Activated T-cell treated with anti-CD3 and anti-CD28 coated beads, Interleukin-2, amount 50 U/mL, for 4 hours (primary cell): ENCODE data around the gene TM4SF1. TPM values are rescaled to one million over a fixed set of nuclear protein-coding genes. Genes with fewer than 3 reads are reported as not detected.

Source experiments
- ATAC-seq, 2 donors: fragments of 200-7000 bp; cut with Tn5 transposase; one replicate each; pipeline ENCODE4 v1.10.0; 2021
- DNase-seq: peaks from one replicate; pipeline ENCODE4 v3.0.0-alpha.2; 2020
- H3K27me3 Mint-ChIP-seq: one replicate; pipeline ENCODE4 v1.8.0; 2021; ENCODE audit warnings: low read depth, mixed read lengths
- H3K36me3 Mint-ChIP-seq: one replicate; pipeline ENCODE4 v1.8.0; 2022; ENCODE audit warnings: mixed read lengths; ENCODE audit not compliant: insufficient read depth
- H3K4me1 Mint-ChIP-seq: one replicate; pipeline ENCODE4 v1.8.0; 2021; ENCODE audit warnings: low read depth, mixed read lengths
- H3K4me3 Mint-ChIP-seq: one replicate; pipeline ENCODE4 v1.8.0; 2021; ENCODE audit warnings: mild to moderate bottlenecking, moderate library complexity, mixed read lengths
- H3K9me3 Mint-ChIP-seq: one replicate; pipeline ENCODE4 v1.8.0; 2021; ENCODE audit warnings: mixed read lengths
- total RNA-seq, 3 donors: library from RNA; stranded (reverse); gene quantifications; one replicate each; pipeline ENCODE4 v1.2.1, GENCODE V29; 2021

Gene TM4SF1
- total RNA-seq, 3 donors from 2014 or later: 0.22 to 1.3 (median 0.37) TPM

- Mint-ChIP-seq H3K9me3 (no peaks in the 10 kb centered on the region), H3K4me1 (no peaks in the 10 kb centered on the region), H3K27me3 (peaks cover 10% of the 10 kb centered on the region), H3K4me3 (no peak overlapping the region), H3K36me3 (no peaks in the 10 kb centered on the region)
- DNase-seq (no peak), ATAC-seq (no peak)
Observed at GRCh38 chr3:149374391-149374790, 3.1 kb downstream of the TM4SF1 start.

GRCh38 chr3:149373235-149374125 is 4.0 kb downstream of the TM4SF1 start:
- H3K9me3 Mint-ChIP-seq: no peaks in the 10 kb centered on the region
- no peaks in the 10 kb centered on the region for H3K36me3 Mint-ChIP-seq
- H3K27me3 Mint-ChIP-seq: peaks cover 8% of the 10 kb centered on the region
- no peaks in the 10 kb centered on the region for H3K4me1 Mint-ChIP-seq
- ATAC-seq (no peak), DNase-seq (no peak)
- H3K4me3 Mint-ChIP-seq: no peak overlapping the region

- Mint-ChIP-seq H3K27me3 (peaks cover 7% of the 10 kb centered on the region), H3K4me3 (no peak overlapping the region), H3K36me3 (no peaks in the 10 kb centered on the region), H3K9me3 (no peaks in the 10 kb centered on the region), H3K4me1 (peaks cover 5% of the 10 kb centered on the region)
- DNase-seq: no peak
- ATAC-seq: no peak
Observed at GRCh38 chr3:149371723-149372114, 5.7 kb downstream of the TM4SF1 start.

DNA sequence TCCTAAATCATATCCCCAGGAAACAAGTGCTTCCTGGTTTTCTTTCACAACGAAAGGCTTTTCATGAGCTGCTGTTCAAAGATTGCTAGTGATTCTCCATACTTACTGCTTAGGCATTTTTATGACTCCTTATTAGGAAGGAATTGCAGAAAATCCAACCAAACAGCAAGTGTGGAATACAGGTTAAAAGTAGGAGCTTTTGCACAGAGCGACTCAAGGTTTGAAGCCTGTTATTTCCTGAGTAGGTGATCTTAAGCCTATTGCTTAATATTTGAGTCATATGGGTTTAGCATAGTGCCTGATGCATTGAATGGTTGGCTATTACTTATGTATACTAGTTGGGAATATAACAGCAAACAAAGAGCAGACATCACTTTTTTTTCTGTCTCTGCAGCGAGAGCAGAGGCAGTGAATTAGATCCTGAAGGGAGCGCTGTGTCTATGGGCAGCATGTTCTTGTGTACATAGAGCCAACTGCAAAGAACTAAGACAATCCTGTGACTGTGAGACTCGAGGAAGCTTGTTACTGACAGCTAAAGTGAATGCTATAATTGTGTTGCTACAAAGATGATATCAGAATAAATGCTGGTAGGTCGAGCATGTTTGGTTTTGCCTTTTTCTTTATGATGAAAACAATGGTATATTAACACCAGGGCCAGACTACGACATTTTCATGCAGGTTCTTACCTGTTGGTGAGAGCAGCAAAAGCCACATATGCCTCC is 6.3 kb downstream of the TM4SF1 start:
- DNase-seq (no peak), ATAC-seq (no peak)
- peaks cover 7% of the 10 kb centered on the region for H3K27me3 Mint-ChIP-seq
- no peak overlapping the region for H3K4me3 Mint-ChIP-seq
- H3K9me3 Mint-ChIP-seq: no peaks in the 10 kb centered on the region
- H3K4me1 Mint-ChIP-seq: peaks cover 5% of the 10 kb centered on the region
- H3K36me3 Mint-ChIP-seq: no peaks in the 10 kb centered on the region

GRCh38 chr3:149369991-149370866 is 7.2 kb downstream of the TM4SF1 start:
- ATAC-seq: no peak
- Mint-ChIP-seq H3K36me3 (no peaks in the 10 kb centered on the region), H3K9me3 (no peaks in the 10 kb centered on the region), H3K4me3 (no peak overlapping the region), H3K27me3 (peaks cover 7% of the 10 kb centered on the region), H3K4me1 (peaks cover 5% of the 10 kb centered on the region)
- no peak for DNase-seq

DNA sequence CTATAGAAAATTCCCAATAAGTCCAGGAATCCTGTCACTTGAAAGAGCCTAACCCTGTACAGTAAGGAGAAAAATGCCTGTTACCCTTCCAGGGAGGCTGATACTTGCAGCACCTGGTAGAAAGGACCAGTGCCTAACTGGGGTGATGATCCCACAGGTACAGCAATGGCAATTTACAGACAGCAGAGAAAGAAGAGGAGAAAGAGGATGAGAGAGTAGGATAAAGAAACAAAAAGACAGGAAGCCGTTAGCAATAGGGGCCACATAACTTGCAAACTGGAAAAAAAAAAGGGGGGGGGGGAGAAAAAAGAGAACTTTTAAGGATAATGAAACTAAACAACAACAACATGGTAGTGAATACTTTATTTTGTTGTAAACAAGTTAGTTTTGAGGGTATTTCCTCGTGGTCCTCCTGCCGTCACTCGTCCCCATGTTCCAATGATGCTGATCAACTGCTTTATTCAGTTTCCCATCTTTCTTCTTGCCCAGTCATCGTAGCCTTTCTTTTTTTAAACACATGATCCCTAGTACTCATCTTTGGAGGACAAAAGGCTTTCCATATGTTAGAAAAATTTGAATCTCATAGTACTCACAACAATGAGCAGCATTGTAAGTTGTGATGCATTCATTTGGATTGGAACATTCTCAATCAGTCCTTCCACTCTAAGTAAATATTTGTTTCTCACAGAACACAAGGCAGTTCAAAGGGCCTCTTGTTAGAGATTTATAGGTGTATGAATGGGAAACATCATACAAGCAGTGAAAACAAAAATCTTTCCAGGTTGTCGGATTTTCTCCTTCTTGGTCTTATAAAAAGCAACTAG is 8.6 kb downstream of the TM4SF1 start:
- no peak for DNase-seq
- ATAC-seq: no peak
- Mint-ChIP-seq H3K36me3 (no peaks in the 10 kb centered on the region), H3K4me3 (no peak overlapping the region), H3K27me3 (peaks cover 7% of the 10 kb centered on the region), H3K4me1 (peaks cover 5% of the 10 kb centered on the region), H3K9me3 (no peaks in the 10 kb centered on the region)

GRCh38 chr3:149368201-149368673 is 9.2 kb downstream of the TM4SF1 start:
- H3K9me3 Mint-ChIP-seq: no peaks in the 10 kb centered on the region

DNA sequence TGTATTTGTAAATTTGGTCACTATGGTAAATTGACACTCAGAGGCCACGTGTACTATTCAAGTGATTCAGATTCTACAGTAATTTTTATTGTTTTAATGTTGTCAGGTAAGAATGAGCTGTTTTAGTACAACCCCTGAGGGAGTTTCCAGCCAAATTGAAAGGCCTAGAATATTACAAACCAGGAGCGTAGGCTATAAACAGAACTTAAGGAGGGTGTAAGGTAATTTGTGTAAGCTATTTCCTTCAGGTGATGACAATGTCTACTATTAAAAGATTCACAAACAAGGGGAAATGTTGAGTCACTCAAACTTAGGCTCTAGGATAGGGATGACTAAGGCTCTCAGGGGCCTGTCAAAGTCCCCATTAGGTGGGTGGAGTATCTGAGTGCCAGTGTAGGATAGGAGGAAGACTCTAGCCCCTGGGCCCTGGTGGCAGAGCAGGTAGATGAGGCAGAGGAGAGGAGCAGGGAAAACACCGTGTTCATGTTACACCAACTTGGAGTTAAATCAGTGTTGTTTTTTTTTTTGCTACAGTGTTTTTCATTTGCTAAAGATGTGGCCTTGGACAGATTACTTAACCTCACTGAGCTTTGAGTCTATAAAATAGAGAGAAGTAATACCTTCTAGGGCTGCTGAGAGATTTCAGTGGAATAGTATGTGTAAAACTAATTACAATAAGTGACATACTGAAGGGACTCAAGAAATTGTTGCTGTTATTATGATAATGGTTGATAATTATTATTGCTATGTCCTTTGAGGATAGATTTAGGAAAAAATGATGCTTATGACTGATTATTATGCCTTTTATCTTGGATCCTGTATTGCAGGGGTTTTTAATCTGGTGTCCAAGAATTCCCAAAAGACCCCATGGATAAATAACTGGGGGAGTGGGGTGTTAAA is 10.3 kb downstream of the TM4SF1 start:
- H3K36me3 Mint-ChIP-seq: no peaks in the 10 kb centered on the region
- peak; percentile 88 for ATAC-seq
- H3K9me3 Mint-ChIP-seq: no peaks in the 10 kb centered on the region
- DNase-seq: no peak
- H3K27me3 Mint-ChIP-seq: peaks cover 12% of the 10 kb centered on the region
- peaks cover 5% of the 10 kb centered on the region for H3K4me1 Mint-ChIP-seq
- H3K4me3 Mint-ChIP-seq: no peak overlapping the region

More at GRCh38 chr3:149368201-149368673, 9.2 kb downstream of the TM4SF1 start:
- H3K27me3 Mint-ChIP-seq: peaks cover 8% of the 10 kb centered on the region
- H3K4me3 Mint-ChIP-seq: no peak overlapping the region
- H3K36me3 Mint-ChIP-seq: no peaks in the 10 kb centered on the region
- ATAC-seq (no peak), DNase-seq (no peak)
- peaks cover 5% of the 10 kb centered on the region for H3K4me1 Mint-ChIP-seq

GRCh38 chr3:149366031-149366430 is 11.4 kb downstream of the TM4SF1 start:
- Mint-ChIP-seq H3K36me3 (no peaks in the 10 kb centered on the region), H3K4me3 (no peak overlapping the region)
- no peak for ATAC-seq

GRCh38 chr3:149364624-149365023 is 12.8 kb downstream of the TM4SF1 start:
- DNase-seq: no peak
- no peaks in the 10 kb centered on the region for H3K36me3 Mint-ChIP-seq
- ATAC-seq: no peak
- H3K27me3 Mint-ChIP-seq: peaks cover 17% of the 10 kb centered on the region
- H3K4me1 Mint-ChIP-seq: peaks cover 5% of the 10 kb centered on the region
- H3K4me3 Mint-ChIP-seq: no peak overlapping the region
- no peaks in the 10 kb centered on the region for H3K9me3 Mint-ChIP-seq

More at GRCh38 chr3:149366031-149366430, 11.4 kb downstream of the TM4SF1 start:
- no peak for DNase-seq
- peaks cover 5% of the 10 kb centered on the region for H3K4me1 Mint-ChIP-seq
- peaks cover 15% of the 10 kb centered on the region for H3K27me3 Mint-ChIP-seq
- H3K9me3 Mint-ChIP-seq: no peaks in the 10 kb centered on the region

DNA sequence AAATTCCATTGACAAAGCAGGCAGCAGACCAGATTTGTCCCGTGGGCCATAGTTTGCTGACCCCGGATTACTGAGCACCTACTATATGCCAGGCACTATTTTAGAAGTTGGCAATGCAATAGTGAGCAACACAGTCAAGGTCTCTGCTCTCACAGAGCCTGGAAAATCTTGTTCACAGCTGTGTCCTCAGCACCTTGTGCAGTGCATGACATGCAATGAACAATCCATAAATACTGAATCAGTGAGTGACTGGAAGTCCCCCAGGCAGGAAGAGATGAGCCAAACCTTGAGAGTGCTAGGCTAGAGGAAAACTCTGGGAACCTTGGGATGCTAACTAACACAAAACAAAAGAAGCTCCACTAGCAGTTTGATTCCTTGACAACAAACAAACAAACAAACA is 14.4 kb downstream of the TM4SF1 start:
- no peak overlapping the region for H3K4me3 Mint-ChIP-seq
- no peak for DNase-seq
- H3K27me3 Mint-ChIP-seq: peaks cover 19% of the 10 kb centered on the region
- no peak for ATAC-seq
- peaks cover 5% of the 10 kb centered on the region for H3K4me1 Mint-ChIP-seq
- H3K9me3 Mint-ChIP-seq: no peaks in the 10 kb centered on the region
- H3K36me3 Mint-ChIP-seq: no peaks in the 10 kb centered on the region

- H3K27me3 Mint-ChIP-seq: peaks cover 19% of the 10 kb centered on the region
Observed at GRCh38 chr3:149362366-149362765, 15.1 kb downstream of the TM4SF1 start.

More at GRCh38 chr3:149362366-149362765, 15.1 kb downstream of the TM4SF1 start:
- Mint-ChIP-seq H3K4me3 (no peak overlapping the region), H3K9me3 (no peaks in the 10 kb centered on the region), H3K36me3 (no peaks in the 10 kb centered on the region), H3K4me1 (peaks cover 5% of the 10 kb centered on the region)
- DNase-seq (no peak), ATAC-seq (no peak)
